CD4-positive, alpha-beta T cell (primary cell): ENCODE results near the gene NCAPG2. TPM values are rescaled to one million over a fixed set of nuclear protein-coding genes. Genes with fewer than 3 reads are reported as not detected.

Experiments
- ATAC-seq: fragments of 200-7000 bp; cut with Tn5 transposase; one replicate; pipeline ENCODE4 v1.10.0; 2022; ENCODE audit warnings: mild to moderate bottlenecking; ENCODE audit not compliant: poor library complexity
- CTCF ChIA-PET: fragments of 350-600 bp; sonication (Branson Sonifier 250); formaldehyde crosslinking; loops from one replicate; lab custom pipeline; 2021; ENCODE audit warnings: antibody characterized with exemption, inconsistent platforms; lab: Charles Lee
- POLR2A ChIA-PET: fragments of 350-600 bp; sonication (Branson Sonifier 250); formaldehyde crosslinking; loops from one replicate; lab custom pipeline; 2021; ENCODE audit warnings: antibody characterized with exemption, inconsistent platforms; lab: Charles Lee
- DNase-seq, 14 experiments: peaks; one replicate each; pipeline ENCODE4 v3.0.0-alpha.2; 2013 to 2020; ENCODE audit warnings: mixed read lengths in 2 of 14
- H3K27ac ChIP-seq, 2 donors: one replicate each; pipeline versions ENCODE4 v1.5.1 to v1.7.0; 2013; ENCODE audit warnings: low read length in 2 of 2, low read depth in 1 of 2, mild to moderate bottlenecking in 1 of 2
- H3K27me3 ChIP-seq, 2 experiments: 1 replicate in 1 of 2; 2 replicates in 1 of 2; pipeline versions ENCODE4 v1.6.1 to v1.7.0; 2013; ENCODE audit warnings: low read length in 2 of 2, control low read depth in 1 of 2, mild to moderate bottlenecking in 1 of 2, moderate library complexity in 1 of 2; ENCODE audit not compliant: insufficient read depth in 2 of 2, control insufficient read depth in 1 of 2
- H3K36me3 ChIP-seq: one replicate; pipeline ENCODE4 v1.6.1; 2013; ENCODE audit warnings: low read length, control low read depth; ENCODE audit not compliant: insufficient read depth
- H3K4me1 ChIP-seq: one replicate; pipeline ENCODE4 v1.6.1; 2013; ENCODE audit warnings: low read length, control low read depth; ENCODE audit not compliant: insufficient read depth
- H3K4me3 ChIP-seq: one replicate; pipeline ENCODE4 v1.5.1; 2013; ENCODE audit warnings: mild to moderate bottlenecking, low read length, moderate library complexity
- H3K9me3 ChIP-seq, 2 experiments: 1 replicate in 1 of 2; 2 replicates in 1 of 2; pipeline versions ENCODE4 v1.6.1 to v1.7.0; 2013; ENCODE audit warnings: low read length in 2 of 2, mild to moderate bottlenecking in 2 of 2, control low read depth in 1 of 2, moderate library complexity in 1 of 2; ENCODE audit not compliant: control insufficient read depth in 1 of 2, insufficient read depth in 1 of 2
- H3K27ac Mint-ChIP-seq: one replicate; pipeline ENCODE4 v1.8.0; 2020; ENCODE audit warnings: mixed read lengths
- H3K27me3 Mint-ChIP-seq: one replicate; pipeline ENCODE4 v1.8.0; 2021; ENCODE audit warnings: mixed read lengths
- H3K36me3 Mint-ChIP-seq: one replicate; pipeline ENCODE4 v1.8.0; 2021; ENCODE audit warnings: low read depth, mixed read lengths
- H3K4me1 Mint-ChIP-seq: one replicate; pipeline ENCODE4 v1.8.0; 2021; ENCODE audit warnings: low read depth, mixed read lengths
- H3K4me3 Mint-ChIP-seq: one replicate; pipeline ENCODE4 v1.8.0; 2020; ENCODE audit warnings: mild to moderate bottlenecking, mixed read lengths
- H3K9me3 Mint-ChIP-seq: one replicate; pipeline ENCODE4 v1.8.0; 2020; ENCODE audit warnings: mixed read lengths
- CTCF ChIP-seq: fragments of 200-600 bp; IDR thresholded peaks from one replicate; pipeline ENCODE4 v1.8.0; 2022; ENCODE audit warnings: antibody characterized with exemption, mild to moderate bottlenecking
- intact Hi-C, 2 experiments: fragments of 100-400 bp; cut with DNase I in 1 of 2; cut with micrococcal nuclease in 1 of 2; formaldehyde crosslinking; loops; one replicate each; pipeline versions ENCODE4 v1.15.1 to v1.9.0; 2023 to 2025; cut with DNase I, micrococcal nuclease
- total RNA-seq, 174 experiments: library from RNA in 2 of 174; stranded (reverse) in 2 of 174; gene quantifications; one replicate each; pipeline ENCODE4 v1.2.3 and lab custom pipeline; 2021 to 2026

NCAPG2 gene
- total RNA-seq, 2 experiments from 2014 or later = 9.9 to 11.8 TPM

GRCh38 chr7:158680754-158681153 lies 23.9 kb downstream of the NCAPG2 start:
- CTCF ChIA-PET = no interaction called here
- no peaks in the 10 kb centered on the region for H3K9me3 Mint-ChIP-seq
- peaks cover 19% of the 10 kb centered on the region for H3K36me3 Mint-ChIP-seq
- H3K27me3 Mint-ChIP-seq = no peaks in the 10 kb centered on the region
- TF ChIP-seq CTCF = no peak
- intact Hi-C loops = no loop called here
- no peak overlapping the region for H3K27ac Mint-ChIP-seq
- Histone ChIP-seq H3K4me1 (no peaks in the 10 kb centered on the region), H3K27me3 (no peaks in the 10 kb centered on the region), H3K9me3 (no peaks in the 10 kb centered on the region), H3K36me3 (no peaks in the 10 kb centered on the region), H3K4me3 (no peak overlapping the region), H3K27ac (no peak overlapping the region)
- POLR2A ChIA-PET = no interaction called here
- H3K4me3 Mint-ChIP-seq = no peak overlapping the region
- DNase-seq (no peak), ATAC-seq (no peak)
- peaks cover 4% of the 10 kb centered on the region for H3K4me1 Mint-ChIP-seq

DNA sequence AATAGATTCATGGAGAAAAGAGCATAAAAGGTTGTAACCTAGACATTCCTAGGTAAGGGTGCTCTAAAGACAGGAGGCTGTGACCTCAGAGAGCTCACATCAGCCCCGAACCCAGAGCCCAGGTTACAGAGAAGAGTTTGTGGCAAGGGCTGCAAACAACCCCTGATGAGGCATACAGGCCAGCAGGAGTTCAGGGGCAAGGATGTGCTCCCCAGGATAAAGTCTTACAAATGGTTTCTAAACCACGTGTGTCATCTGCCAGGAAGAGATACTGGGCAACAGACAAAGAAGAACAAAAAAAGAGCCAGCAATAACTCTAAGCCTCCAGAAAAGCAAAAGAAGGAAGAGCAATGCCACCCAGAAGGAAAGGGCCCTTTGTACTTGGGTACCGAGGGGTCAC lies 27.7 kb downstream of the NCAPG2 start:
- Mint-ChIP-seq H3K27ac (no peak overlapping the region), H3K36me3 (peaks cover 27% of the 10 kb centered on the region), H3K4me3 (no peak overlapping the region), H3K27me3 (no peaks in the 10 kb centered on the region), H3K9me3 (no peaks in the 10 kb centered on the region), H3K4me1 (peaks cover 4% of the 10 kb centered on the region)
- ChIA-PET CTCF (no interaction called here), POLR2A (no interaction called here)
- Histone ChIP-seq H3K9me3 (no peaks in the 10 kb centered on the region), H3K27me3 (no peaks in the 10 kb centered on the region), H3K36me3 (peaks cover 6% of the 10 kb centered on the region), H3K4me3 (no peak overlapping the region), H3K4me1 (no peaks in the 10 kb centered on the region), H3K27ac (no peak overlapping the region)
- DNase-seq (no peak), ATAC-seq (no peak)
- intact Hi-C loops = no loop called here
- no peak for TF ChIP-seq CTCF

GRCh38 chr7:158676171-158676840 lies 28.3 kb downstream of the NCAPG2 start:
- Histone ChIP-seq H3K27me3 (no peaks in the 10 kb centered on the region), H3K4me3 (no peak overlapping the region), H3K9me3 (no peaks in the 10 kb centered on the region), H3K36me3 (peaks cover 6% of the 10 kb centered on the region), H3K27ac (no peak overlapping the region), H3K4me1 (no peaks in the 10 kb centered on the region)
- H3K27ac Mint-ChIP-seq = no peak overlapping the region
- ChIA-PET POLR2A (no interaction called here), CTCF (no interaction called here)
- H3K36me3 Mint-ChIP-seq = peaks cover 29% of the 10 kb centered on the region
- H3K4me3 Mint-ChIP-seq = no peak overlapping the region
- TF ChIP-seq CTCF = no peak
- no peaks in the 10 kb centered on the region for H3K9me3 Mint-ChIP-seq
- peaks cover 4% of the 10 kb centered on the region for H3K4me1 Mint-ChIP-seq
- DNase-seq (no peak), ATAC-seq (no peak)
- intact Hi-C loops = no loop called here
- H3K27me3 Mint-ChIP-seq = no peaks in the 10 kb centered on the region
